SK-N-MC (cell line): ENCODE results near the gene RSPO1.

Experiments used
- DNase-seq: peaks from one replicate; pipeline ENCODE4 v3.0.0-alpha.2; 2011; ENCODE audit warnings: low read depth, low spot score
- H3K27ac ChIP-seq: fragments of 200-600 bp; sonication (generic); 2 replicates; pipeline ENCODE4 v1.5.1; 2016; ENCODE audit warnings: mixed run types
- H3K36me3 ChIP-seq: fragments of 200-600 bp; sonication (generic); 2 replicates; pipeline ENCODE4 v1.6.1; 2017; ENCODE audit warnings: antibody characterized with exemption, low read length, mixed read lengths; ENCODE audit not compliant: insufficient read depth
- H3K4me3 ChIP-seq: fragments of 200-600 bp; sonication (generic); 2 replicates; pipeline ENCODE4 v1.5.1; 2016
- H3K9ac ChIP-seq: fragments of 200-600 bp; sonication (generic); 2 replicates; pipeline ENCODE4 v1.8.0; 2017; ENCODE audit warnings: mixed run types, mixed read lengths; ENCODE audit not compliant: insufficient read length
- H3K9me3 ChIP-seq: fragments of 200-600 bp; sonication (generic); 2 replicates; pipeline ENCODE4 v1.6.1; 2017; ENCODE audit warnings: low read depth, mild to moderate bottlenecking, antibody characterized with exemption, low read length, moderate library complexity, mixed read lengths
- EZH2 ChIP-seq: fragments of 200-600 bp; sonication (generic); IDR thresholded peaks from one replicate; pipeline ENCODE4 v1.6.1; 2017; ENCODE audit warnings: antibody characterized with exemption
- FOXP2 ChIP-seq: optimal IDR thresholded peaks from 2 replicates; pipeline ENCODE3; 2011; ENCODE audit warnings: mild to moderate bottlenecking, moderate library complexity; ENCODE audit not compliant: insufficient read depth; ENCODE audit errors: extremely low read length, control extremely low read depth
- POLR2AphosphoS5 ChIP-seq: IDR thresholded peaks from 2 replicates; pipeline ENCODE4 v1.6.1; 2012; ENCODE audit warnings: mild to moderate bottlenecking, low read depth, low read length, borderline replicate concordance

RSPO1 gene

GRCh38 chr1:37614105-37614504, 20.6 kb downstream of the RSPO1 start:
- no peak for DNase-seq
- H3K27ac ChIP-seq: no peak overlapping the region
- no peak overlapping the region for H3K4me3 ChIP-seq
- no peak overlapping the region for H3K9ac ChIP-seq
- H3K9me3 ChIP-seq: no peaks in the 10 kb centered on the region
- no peak for TF ChIP-seq FOXP2
- TF ChIP-seq POLR2AphosphoS5: no peak
- TF ChIP-seq EZH2: no peak
- no peaks in the 10 kb centered on the region for H3K36me3 ChIP-seq

- H3K9ac ChIP-seq: no peak overlapping the region
- no peaks in the 10 kb centered on the region for H3K36me3 ChIP-seq
- H3K9me3 ChIP-seq: no peaks in the 10 kb centered on the region
- H3K27ac ChIP-seq: no peak overlapping the region
- no peak for DNase-seq
- TF ChIP-seq FOXP2 (no peak), EZH2 (no peak), POLR2AphosphoS5 (no peak)
- H3K4me3 ChIP-seq: no peak overlapping the region
Observed at GRCh38 chr1:37612186-37612585, 22.5 kb downstream of the RSPO1 start.

- no peak for DNase-seq
- no peak overlapping the region for H3K27ac ChIP-seq
- H3K9me3 ChIP-seq: no peaks in the 10 kb centered on the region
- H3K4me3 ChIP-seq: no peak overlapping the region
- no peak overlapping the region for H3K9ac ChIP-seq
- TF ChIP-seq POLR2AphosphoS5: no peak
- no peaks in the 10 kb centered on the region for H3K36me3 ChIP-seq
Observed at GRCh38 chr1:37609994-37610393, 24.7 kb downstream of the RSPO1 start.

- Histone ChIP-seq H3K9me3 (no peaks in the 10 kb centered on the region), H3K9ac (no peak overlapping the region), H3K36me3 (no peaks in the 10 kb centered on the region), H3K4me3 (no peak overlapping the region), H3K27ac (no peak overlapping the region)
- DNase-seq: no peak
- no peak for TF ChIP-seq POLR2AphosphoS5
- no peak for TF ChIP-seq EZH2
- no peak for TF ChIP-seq FOXP2
Observed at GRCh38 chr1:37609002-37609401, 25.7 kb downstream of the RSPO1 start.

- Histone ChIP-seq H3K9ac (no peak overlapping the region), H3K27ac (no peak overlapping the region), H3K9me3 (no peaks in the 10 kb centered on the region), H3K36me3 (no peaks in the 10 kb centered on the region), H3K4me3 (no peak overlapping the region)
- no peak for DNase-seq
- TF ChIP-seq EZH2 (no peak), POLR2AphosphoS5 (no peak), FOXP2 (no peak)
Observed at GRCh38 chr1:37606481-37607263, 28.0 kb downstream of the RSPO1 start.

- TF ChIP-seq FOXP2 (no peak), EZH2 (no peak), POLR2AphosphoS5 (no peak)
- Histone ChIP-seq H3K9ac (no peak overlapping the region), H3K9me3 (no peaks in the 10 kb centered on the region), H3K27ac (no peak overlapping the region), H3K36me3 (no peaks in the 10 kb centered on the region), H3K4me3 (no peak overlapping the region)
- DNase-seq: no peak
Observed at GRCh38 chr1:37605806-37606474, 28.8 kb downstream of the RSPO1 start.

GRCh38 chr1:37605061-37605650, 29.5 kb downstream of the RSPO1 start:
- no peak for DNase-seq
- no peak overlapping the region for H3K9ac ChIP-seq
- no peak overlapping the region for H3K4me3 ChIP-seq
- no peaks in the 10 kb centered on the region for H3K36me3 ChIP-seq
- no peak overlapping the region for H3K27ac ChIP-seq
- TF ChIP-seq POLR2AphosphoS5 (no peak), EZH2 (no peak), FOXP2 (no peak)
- no peaks in the 10 kb centered on the region for H3K9me3 ChIP-seq

GRCh38 chr1:37602750-37603694, 31.7 kb downstream of the RSPO1 start:
- Histone ChIP-seq H3K9me3 (no peaks in the 10 kb centered on the region), H3K9ac (no peak overlapping the region), H3K36me3 (no peaks in the 10 kb centered on the region), H3K27ac (no peak overlapping the region), H3K4me3 (no peak overlapping the region)
- no peak for TF ChIP-seq POLR2AphosphoS5
- TF ChIP-seq FOXP2: no peak
- no peak for TF ChIP-seq EZH2
- no peak for DNase-seq
